ENCODE data around the gene FOCAD.

GRCh38 chr9:20929276-20929675 is 245.2 kb downstream of the FOCAD start:
- TF ChIP-seq ZNF335 (tag by site-specific recombination; conservative IDR thresholded peaks at IDR 0.05) (no peak), CTCF (tag by site-specific recombination; IDR thresholded peaks at IDR 0.05) (no peak), ZNF112 (tag by site-specific recombination; IDR thresholded peaks at IDR 0.05) (no peak), KLF9 (tag by site-specific recombination; IDR thresholded peaks at IDR 0.05; ENCODE audit: low read depth) (no peak), REST (tag by site-specific recombination; IDR thresholded peaks at IDR 0.05) (no peak)

Measured in HEK293 (cell line).